ENCODE measurements around the gene TNS2.

DNA sequence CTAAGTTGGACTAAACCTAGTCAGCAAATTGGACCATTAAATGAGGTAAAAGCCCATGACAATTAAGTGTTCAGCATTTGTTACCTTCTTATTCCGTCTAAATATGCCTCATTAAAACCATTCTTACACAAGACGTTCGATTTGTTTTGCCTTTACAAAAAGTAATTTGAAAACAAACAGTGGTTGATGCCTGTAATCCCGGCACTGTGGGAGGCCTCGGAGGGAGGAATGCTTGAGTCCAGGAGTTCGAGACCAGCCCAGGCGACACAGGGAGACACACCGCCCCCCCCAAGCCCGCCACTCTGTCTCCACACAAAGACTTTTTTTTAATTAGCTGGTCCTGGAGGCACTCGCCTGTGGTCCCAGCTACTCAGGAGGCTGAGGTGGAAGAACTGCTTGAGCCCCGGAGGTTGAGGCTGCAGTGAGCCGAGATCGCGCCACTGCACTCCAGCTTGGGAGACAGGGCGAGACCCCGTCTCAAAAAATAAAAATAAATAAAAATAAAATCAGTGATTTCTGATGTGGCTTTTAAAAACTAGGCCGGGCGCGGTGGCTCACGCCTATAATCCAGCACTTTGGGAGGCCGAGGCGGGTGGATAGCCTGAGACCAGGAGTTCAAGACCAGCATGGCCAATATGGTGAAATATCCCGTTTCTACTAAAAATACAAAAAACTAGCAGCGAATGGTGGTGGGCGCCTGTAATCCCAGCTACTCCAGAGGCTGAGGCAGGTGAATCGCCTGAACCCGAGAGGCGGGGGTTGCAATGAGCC, 44.5 kb upstream of the TNS2 start:
- TF ChIP-seq, protein P1, sequence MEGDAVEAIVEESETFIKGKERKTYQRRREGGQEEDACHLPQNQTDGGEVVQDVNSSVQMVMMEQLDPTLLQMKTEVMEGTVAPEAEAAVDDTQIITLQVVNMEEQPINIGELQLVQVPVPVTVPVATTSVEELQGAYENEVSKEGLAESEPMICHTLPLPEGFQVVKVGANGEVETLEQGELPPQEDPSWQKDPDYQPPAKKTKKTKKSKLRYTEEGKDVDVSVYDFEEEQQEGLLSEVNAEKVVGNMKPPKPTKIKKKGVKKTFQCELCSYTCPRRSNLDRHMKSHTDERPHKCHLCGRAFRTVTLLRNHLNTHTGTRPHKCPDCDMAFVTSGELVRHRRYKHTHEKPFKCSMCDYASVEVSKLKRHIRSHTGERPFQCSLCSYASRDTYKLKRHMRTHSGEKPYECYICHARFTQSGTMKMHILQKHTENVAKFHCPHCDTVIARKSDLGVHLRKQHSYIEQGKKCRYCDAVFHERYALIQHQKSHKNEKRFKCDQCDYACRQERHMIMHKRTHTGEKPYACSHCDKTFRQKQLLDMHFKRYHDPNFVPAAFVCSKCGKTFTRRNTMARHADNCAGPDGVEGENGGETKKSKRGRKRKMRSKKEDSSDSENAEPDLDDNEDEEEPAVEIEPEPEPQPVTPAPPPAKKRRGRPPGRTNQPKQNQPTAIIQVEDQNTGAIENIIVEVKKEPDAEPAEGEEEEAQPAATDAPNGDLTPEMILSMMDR (conservative IDR thresholded peaks at IDR 0.05; ENCODE audit: low read depth, low read length), result no peak
- TF ChIP-seq EZH2 (IDR thresholded peaks at IDR 0.05; ENCODE audit: low read length, unreplicated experiment), result no peak
- no peak for TF ChIP-seq EZH2phosphoT487 (IDR thresholded peaks at IDR 0.05; ENCODE audit: borderline replicate concordance, low read length)

Data from PC-3 (cell line).